ENCODE measurements around the gene ISCA2.

ISCA2 gene

GRCh38 chr14:74469548-74470518 is 23.7 kb upstream of the ISCA2 start:
- in situ Hi-C loops (cut with HindIII; ENCODE audit: low sequenced_read_pairs): no loop called here
- TF ChIP-seq, protein P1, sequence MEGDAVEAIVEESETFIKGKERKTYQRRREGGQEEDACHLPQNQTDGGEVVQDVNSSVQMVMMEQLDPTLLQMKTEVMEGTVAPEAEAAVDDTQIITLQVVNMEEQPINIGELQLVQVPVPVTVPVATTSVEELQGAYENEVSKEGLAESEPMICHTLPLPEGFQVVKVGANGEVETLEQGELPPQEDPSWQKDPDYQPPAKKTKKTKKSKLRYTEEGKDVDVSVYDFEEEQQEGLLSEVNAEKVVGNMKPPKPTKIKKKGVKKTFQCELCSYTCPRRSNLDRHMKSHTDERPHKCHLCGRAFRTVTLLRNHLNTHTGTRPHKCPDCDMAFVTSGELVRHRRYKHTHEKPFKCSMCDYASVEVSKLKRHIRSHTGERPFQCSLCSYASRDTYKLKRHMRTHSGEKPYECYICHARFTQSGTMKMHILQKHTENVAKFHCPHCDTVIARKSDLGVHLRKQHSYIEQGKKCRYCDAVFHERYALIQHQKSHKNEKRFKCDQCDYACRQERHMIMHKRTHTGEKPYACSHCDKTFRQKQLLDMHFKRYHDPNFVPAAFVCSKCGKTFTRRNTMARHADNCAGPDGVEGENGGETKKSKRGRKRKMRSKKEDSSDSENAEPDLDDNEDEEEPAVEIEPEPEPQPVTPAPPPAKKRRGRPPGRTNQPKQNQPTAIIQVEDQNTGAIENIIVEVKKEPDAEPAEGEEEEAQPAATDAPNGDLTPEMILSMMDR (IDR thresholded peaks at IDR 0.05; ENCODE audit: low read depth, low read length): no peak
- no peak for DNase-seq (ENCODE audit: low read depth, low spot score)
- no peak overlapping the region for H3K4me3 ChIP-seq (ENCODE audit: low read depth, low read length)

DNA sequence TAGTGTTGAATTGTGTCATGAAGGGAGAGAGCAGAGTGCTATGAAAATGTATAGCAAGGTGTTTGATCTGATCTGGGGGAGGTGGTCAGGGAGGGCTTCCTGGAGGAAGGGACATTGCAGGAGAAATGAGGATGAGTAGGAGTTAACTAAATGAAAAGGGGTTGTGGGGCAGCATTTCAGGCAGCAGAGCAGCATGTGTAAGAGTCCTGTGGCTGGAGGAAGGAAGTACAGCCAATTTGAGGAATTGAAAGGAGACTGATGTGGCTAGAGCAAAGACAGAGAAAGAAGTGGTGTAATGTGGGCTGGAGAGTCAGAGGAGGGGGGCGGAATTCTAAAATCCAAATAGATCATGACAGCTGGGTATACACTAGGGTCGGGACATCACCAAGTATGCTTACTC is 21.0 kb upstream of the ISCA2 start:
- in situ Hi-C loops (cut with HindIII; ENCODE audit: low sequenced_read_pairs): no loop called here
- DNase-seq (ENCODE audit: low read depth, low spot score): no peak

DNA sequence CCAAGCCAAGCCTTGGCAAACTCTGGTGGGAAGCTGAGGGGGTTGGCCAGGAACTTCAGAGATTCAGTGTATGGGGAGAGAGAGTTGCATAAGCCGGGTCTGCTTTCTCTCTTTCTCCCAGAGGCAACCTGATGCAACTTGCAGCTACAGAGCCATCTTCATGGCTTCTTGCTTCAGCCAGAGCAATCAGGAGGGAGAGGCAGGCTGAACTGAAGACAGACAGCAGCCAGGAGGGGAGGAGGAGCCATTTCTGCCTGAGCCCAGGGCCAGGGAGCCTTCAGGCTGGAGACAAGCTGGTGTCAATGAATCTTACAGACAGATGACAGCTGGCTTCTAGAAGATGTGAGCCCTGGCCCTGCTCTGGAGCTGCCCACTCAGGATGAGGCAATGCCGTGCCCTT is 19.2 kb upstream of the ISCA2 start:
- DNase-seq (ENCODE audit: low read depth, low spot score): no peak
- TF ChIP-seq, protein P1 (IDR thresholded peaks at IDR 0.05; ENCODE audit: low read depth, low read length): no peak

More for the DNA sequence above, 21.0 kb upstream of the ISCA2 start:
- TF ChIP-seq, protein P1 (IDR thresholded peaks at IDR 0.05; ENCODE audit: low read depth, low read length): no peak
- H3K4me3 ChIP-seq (ENCODE audit: low read depth, low read length): no peak overlapping the region

DNA sequence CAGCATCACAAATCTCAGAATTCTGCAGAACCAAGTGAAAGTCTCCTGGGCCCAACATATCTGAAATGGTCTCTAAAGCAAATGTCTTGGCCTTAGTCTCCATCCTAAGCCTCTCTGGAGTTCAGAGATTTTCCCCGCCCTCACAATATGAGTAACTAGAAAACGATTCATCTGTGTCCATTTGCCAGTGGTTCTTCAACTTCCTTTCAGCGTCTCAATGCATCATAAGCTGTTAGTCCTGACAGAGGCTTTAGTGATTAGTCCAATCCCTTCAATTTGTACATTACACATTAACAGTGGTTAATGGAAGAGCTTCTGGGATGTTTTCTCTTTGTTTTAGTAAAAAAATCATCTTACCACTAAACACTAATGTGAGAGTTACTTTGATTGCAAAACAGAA is 17.9 kb upstream of the ISCA2 start:
- in situ Hi-C loops (cut with HindIII; ENCODE audit: low sequenced_read_pairs): no loop called here

More for the DNA sequence above, 19.2 kb upstream of the ISCA2 start:
- H3K4me3 ChIP-seq (ENCODE audit: low read depth, low read length): no peak overlapping the region
- in situ Hi-C loops (cut with HindIII; ENCODE audit: low sequenced_read_pairs): no loop called here

GRCh38 chr14:74476107-74476506 is 17.5 kb upstream of the ISCA2 start:
- TF ChIP-seq, protein P1 (IDR thresholded peaks at IDR 0.05; ENCODE audit: low read depth, low read length): no peak
- no peak for DNase-seq (ENCODE audit: low read depth, low spot score)
- in situ Hi-C loops (cut with HindIII; ENCODE audit: low sequenced_read_pairs): no loop called here
- H3K4me3 ChIP-seq (ENCODE audit: low read depth, low read length): no peak overlapping the region

More for the DNA sequence above, 17.9 kb upstream of the ISCA2 start:
- DNase-seq (ENCODE audit: low read depth, low spot score): peak; percentile 29
- TF ChIP-seq, protein P1 (IDR thresholded peaks at IDR 0.05; ENCODE audit: low read depth, low read length): no peak
- no peak overlapping the region for H3K4me3 ChIP-seq (ENCODE audit: low read depth, low read length)

DNA sequence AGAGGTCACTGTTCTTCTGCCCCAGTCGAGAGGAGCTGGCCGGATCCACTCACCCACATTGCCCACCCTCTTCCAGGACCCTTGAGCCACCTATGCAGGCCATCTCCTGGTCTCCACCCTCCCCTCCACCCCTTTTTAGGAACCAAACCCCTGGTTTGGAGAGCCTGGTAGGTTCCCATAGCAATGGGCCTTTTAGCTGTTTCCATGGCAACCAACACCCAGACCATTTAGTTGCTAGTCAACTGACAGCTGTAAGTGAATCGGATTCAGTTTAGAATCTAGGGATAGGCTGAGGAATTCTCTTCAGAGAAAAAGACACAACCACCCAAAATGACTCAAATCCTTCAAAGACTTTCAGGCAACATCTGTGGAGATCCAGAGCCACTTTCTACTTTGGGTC is 17.0 kb upstream of the ISCA2 start:
- H3K4me3 ChIP-seq (ENCODE audit: low read depth, low read length): no peak overlapping the region
- in situ Hi-C loops (cut with HindIII; ENCODE audit: low sequenced_read_pairs): no loop called here
- TF ChIP-seq, protein P1 (IDR thresholded peaks at IDR 0.05; ENCODE audit: low read depth, low read length): no peak
- no peak for DNase-seq (ENCODE audit: low read depth, low spot score)
